NOMO-1 (cell line): Measurements from ENCODE around the gene PRKD1.

Experiments used
- DNase-seq, 2 experiments: peaks; one replicate each; lab custom pipeline; 2025; ENCODE audit not compliant: unreplicated experiment in 2 of 2; lab: John Stamatoyannopoulos, UW

PRKD1 gene

DNA sequence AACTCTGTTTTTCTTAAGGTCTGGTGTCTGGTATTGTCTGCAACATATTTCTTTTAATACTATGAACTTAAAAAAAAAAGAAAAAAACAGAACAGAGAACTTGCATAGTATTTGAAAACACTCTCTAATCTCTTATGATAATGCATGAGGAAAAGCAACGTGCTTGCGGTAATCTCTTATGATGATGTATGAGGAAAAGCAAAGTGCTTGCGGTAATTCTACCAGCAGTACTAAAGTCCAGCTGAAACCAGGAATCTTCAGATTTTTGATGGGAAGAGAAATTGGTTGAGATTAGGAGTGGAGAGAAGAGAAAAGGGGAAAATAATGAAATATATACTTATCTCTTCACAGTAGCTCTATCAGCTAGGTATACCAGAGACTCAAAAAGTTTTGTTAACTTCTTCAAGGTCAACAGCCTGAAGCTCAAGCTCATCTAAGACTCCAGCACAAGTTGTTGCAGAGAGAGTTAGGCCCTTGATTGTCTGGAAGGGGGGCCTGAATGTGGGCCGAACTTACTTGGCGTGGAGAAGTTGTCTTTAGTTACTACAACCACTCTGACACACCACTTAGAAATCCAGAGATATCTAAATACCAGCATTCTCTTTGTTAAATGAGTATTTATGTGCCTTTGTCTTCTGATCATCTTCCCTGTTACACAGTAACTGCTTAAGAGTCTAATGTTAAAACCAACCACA is 240.4 kb downstream of the PRKD1 start:
- DNase-seq: no peak

DNA sequence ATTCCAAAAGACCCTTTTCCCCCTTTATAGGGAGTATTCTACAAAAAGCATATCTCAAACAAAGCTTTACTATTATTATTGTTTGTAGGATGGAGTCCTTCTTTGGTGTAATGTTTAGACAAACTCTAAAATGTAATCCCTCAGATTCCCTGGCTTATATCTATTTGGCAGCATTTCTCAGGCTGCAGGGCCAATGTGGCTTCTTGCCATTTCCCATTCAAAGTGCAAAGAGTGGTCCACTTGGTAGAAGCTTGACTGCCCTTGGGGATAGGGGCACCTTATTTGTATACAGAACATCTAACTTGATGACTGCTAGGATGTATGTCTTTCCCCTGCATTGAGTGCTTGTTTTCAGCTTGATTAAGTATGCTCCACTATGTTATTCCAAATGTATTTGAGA is 242.7 kb downstream of the PRKD1 start:
- DNase-seq: no peak

DNA sequence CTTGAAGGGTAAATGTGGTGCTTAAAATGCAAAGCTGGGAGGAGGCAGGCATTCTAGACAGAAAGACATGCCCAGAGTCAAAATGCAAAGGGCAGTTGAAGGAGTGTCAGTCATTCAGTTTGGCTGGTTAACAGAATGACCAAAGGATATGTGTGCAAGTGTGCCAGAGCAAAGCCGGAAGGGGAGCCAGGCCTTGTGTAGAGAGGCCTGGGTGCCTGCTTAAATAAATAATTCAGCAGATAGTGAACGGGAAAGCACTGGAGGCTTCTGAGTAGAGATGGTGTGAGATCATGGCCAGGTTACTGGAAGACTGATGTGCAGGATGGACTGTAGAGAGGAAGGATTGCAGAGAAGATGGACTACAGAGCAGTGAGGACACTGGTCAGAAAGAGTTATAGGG is 244.9 kb downstream of the PRKD1 start:
- no peak for DNase-seq

DNA sequence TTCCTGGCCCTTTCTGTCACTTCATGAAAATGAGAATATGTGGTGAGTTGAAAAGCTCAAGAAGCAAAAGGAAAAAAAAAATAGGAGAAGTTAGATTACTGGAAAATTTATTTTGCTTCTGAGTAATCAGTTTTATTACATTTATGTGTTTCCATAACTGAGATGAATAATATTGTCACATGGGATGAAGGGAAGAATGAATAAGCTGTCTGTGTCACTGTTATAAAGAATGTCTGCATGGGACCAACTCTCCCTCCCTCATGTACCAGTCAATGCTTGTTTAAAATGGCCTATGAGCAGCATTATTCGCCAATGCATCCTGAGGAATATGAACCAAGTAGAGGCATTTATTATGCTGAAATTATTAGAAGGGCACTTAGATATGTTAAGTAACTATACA is 246.3 kb downstream of the PRKD1 start:
- no peak for DNase-seq

DNA sequence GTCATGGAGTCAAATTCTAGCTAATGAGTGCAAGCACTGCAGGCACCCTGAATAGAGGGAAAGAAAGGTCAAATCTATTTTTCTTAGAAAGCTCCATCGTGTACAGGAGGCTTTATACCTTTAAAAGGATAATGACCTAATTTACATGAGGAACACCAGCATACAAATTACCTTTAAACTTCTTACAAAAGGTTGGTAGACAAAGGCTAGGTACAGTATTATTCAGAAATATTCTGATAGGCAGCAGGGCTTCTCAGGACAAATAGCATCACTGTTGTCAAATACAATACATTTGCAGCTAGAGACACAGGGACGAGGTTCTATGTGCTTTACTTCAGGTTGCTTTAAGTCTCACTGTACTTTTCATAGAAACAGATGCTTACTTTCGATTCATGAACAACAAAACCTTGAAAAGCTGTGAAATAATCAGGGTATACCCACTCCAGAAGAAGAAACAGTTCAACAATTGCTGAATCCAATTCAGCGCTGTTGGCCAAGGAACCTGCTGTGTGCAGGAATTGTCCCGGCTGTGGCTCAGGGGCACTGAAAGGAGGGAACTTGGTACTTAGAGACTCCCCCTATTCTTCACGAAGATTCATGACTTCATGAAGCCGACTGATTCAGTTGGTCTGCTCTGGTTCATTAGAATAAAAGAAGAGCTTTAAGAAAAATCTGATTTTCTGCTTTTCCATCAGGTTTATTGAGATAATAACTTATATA is 252.9 kb downstream of the PRKD1 start:
- no peak for DNase-seq

DNA sequence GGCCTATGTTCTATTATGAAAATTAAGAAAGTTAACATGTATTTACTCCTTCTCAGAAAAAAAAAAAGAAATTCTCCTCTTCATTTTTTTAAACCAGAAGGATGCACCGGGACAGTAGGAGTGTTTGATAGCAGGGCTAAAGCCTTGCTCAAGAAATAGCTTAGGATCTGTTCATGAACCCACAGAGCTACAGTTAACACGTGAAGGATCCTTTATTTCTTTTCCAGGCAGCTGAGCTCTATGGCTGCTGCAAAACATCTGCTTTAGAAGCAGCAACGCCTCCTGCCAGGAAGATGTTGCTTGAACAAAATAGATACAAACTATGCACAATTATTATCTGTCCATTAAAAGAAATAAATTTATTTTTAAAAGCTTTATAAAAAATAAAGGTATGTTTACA is 254.8 kb downstream of the PRKD1 start:
- no peak for DNase-seq

DNA sequence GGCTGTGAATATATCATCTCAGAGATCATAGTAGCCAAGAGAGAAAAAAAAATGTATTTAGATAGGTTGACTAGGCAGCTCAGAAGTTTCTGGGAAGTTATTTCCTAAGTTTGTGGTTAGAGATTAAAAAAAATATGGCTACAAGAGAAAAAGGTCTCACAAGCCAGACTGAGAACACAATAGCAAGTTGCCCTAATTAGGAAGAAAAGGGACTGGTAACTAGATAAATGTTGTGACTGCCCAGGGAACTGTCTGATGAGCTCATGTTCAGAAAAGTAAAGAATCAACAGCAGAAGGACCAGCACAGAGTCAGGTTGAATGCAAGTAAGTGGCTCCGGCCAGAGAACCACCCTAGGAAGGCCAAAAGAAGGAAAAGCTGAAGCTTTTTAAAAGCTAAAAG is 256.6 kb downstream of the PRKD1 start:
- DNase-seq: no peak

DNA sequence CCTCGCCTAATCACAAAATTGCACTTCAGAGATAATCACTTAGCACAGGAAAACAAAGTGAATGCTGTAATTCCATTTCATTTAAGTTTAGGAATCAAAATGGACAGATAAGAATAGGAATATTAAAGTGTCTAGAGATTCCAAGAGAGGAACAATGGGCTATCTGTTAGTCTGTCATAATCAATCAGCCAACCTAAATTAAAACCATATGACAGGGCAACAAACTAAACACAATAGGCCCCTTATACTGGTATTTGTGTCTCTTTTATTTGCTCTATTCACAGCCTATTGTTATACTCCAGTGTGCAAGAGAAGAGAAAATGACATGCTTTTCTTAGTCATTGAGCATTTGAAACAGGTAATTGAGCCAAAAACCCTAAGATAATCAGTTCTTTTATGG is 259.4 kb downstream of the PRKD1 start:
- no peak for DNase-seq

DNA sequence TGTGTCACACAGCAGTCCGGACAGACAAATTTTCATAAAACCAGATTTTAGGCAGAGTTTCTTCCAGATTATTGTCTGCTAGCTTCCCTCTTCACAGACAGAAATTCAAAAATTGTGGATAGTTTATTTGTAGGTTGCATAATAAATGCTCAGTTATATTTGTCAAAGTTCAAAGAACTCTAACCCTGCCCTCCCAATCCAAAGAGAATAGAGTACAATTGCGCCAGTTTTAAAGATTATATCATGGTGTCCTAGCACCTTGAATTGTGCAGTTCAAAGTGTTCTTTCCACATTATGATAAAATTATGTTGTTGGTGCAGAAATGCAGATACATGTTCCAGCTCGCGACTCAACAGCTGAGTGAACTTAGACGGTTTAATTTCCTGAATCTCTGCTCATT is 263.1 kb downstream of the PRKD1 start:
- no peak for DNase-seq

DNA sequence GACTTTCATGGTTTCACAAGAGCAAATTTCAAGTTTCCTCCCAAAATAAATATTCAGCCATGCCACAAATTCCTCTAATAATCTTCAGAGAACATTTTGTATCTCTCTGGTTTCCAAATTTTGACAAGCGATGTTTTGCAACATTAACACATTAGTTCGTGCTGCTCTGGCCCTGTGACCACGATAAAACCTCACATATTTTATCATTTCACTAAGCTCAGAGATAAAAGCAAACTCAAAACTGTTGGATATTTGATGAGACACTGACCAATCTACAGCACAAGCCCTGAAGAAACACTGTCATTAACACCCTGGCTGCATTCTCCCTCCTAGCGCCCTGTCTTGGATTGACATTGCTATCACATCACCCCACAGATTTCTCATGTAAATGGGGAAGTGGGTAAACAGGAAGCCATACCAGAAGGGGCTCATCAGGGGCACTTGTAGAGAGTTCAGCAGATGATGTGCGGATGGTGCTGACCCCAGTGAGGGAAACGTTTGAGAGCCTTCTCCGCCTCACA is 264.3 kb downstream of the PRKD1 start:
- no peak for DNase-seq

DNA sequence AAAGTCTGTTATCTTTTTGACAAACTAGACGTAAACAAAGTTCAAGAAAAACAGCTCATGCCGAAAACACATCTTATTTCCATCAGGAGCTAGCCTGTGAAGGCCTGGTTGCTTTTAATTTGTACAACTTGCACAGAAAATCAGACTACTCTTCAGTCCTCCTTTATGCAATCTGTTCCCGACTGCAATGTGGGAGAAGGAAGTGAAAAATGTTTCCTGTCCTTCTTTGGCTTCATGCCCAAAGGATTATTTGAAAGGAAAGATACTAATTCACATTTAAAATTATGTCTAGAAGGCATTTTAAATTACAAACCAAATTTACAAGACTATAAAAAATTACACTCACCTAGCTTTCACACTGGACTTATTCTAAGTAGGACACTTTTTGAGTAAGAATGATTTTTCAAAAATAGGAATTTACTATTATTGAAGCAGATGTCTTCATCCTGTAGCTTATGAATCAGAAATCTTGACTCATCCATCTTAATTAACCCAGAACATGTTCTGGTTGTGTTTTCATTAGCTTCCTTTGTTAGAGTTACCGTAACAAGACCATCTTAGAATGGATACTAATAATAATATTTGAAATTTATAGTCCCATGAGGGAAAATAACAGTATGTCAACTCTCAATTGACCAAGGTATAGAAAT is 272.6 kb downstream of the PRKD1 start:
- no peak for DNase-seq

DNA sequence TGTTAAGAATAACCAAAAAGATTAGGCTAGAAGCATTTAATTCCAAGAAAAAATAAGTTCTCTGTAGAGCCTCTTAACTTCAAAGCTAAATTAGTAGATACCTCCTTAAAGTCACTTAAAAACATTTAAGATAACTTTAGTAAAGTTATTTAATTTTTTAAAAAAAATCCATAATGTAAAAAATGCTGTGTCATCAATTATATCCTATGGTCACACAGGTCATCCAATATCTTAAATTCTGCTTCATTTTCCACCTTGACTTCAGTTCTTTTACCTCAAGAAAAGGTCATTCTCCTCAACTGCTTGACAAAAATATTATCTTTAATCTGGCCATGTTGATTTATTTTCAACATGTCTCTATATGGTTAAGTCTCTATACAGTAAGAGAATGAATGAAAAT is 274.3 kb downstream of the PRKD1 start:
- no peak for DNase-seq

DNA sequence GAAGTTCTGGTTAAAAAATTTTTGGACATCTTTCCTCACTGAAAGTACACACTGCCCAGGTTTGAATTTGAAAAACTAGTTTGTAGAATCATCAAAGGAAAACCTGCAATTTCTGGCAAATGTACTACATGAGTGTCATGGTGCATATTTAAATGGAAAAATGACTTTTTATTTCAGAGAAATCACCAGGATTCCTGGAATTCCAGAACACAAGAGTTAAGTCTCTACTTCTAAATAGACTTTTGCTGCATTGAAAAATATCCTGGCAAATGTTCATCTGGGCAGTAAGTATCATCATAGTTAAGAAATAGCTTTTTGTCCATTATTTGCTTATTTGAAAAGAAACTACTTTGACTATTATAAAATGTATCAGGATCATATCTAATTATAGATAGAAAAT is 275.1 kb downstream of the PRKD1 start:
- DNase-seq: no peak

DNA sequence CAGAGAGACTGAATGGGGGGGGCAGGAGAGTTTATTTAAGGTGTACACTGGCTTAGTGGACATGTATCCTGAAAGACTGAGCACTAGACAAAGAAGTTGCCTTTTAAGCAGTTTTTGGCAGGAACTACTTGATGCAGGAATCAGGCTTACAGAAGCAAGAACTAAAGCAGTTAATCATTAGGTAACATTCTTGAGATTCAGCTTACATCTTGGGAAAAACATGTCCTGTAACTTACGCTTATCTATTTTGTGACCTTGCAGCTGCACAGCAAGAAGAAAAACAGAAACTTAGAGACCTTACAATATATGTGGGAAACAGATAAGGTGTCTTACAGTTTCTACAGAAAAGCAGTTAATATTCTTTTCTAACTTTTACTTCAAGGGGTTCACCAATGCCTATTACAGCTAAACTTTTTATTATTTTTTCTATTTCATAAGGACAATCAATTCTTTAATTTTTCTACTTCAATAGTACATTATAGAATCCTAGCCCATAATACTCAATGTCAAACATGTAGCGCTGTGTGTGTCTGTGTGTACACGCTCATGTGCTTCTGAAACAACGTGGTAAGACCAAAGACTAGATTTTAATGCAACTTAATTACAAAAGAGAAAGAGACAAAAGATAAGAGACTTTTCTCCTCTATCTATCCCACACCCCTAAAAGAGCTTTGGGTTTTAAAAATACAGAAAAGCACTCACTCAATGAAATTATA is 276.9 kb downstream of the PRKD1 start:
- DNase-seq: no peak

DNA sequence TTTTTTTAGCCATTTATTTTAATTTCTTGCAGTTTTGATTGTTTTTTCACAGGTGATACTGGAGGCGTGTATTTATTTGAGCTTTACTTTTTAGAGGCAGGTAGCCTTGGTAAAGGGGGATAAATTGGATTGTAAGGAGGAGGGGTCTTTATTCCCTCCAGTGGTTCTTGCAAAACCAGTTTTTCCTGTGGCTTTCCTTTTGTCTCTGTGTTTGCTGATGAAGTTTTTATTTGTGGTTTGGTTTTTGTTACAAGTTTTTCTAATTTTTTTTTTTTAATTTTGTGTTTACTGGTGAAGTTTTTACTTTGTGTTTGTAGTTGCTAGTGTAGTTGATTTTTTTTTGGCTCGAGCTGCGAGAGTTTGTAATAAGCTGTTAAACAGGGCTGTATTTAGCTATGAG is 278.5 kb downstream of the PRKD1 start:
- no peak for DNase-seq

DNA sequence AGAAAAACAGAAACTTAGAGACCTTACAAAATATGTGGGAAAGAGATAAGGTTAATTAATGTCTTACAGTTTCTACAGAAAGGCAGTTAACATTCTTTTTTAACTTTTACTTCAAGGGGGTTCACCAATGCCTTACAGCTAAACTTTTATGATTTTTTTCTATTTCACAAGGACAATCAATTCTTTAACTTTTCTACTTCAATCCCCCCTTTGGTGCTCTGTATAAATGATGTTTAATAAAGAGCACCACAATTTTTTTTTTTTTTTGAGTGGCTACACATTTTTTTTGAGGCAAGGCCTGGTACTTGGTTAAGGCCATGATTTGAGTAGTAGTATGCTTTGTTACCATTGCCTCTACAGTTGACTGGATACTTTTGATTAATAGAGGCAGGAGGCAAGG is 279.6 kb downstream of the PRKD1 start:
- DNase-seq: no peak

DNA sequence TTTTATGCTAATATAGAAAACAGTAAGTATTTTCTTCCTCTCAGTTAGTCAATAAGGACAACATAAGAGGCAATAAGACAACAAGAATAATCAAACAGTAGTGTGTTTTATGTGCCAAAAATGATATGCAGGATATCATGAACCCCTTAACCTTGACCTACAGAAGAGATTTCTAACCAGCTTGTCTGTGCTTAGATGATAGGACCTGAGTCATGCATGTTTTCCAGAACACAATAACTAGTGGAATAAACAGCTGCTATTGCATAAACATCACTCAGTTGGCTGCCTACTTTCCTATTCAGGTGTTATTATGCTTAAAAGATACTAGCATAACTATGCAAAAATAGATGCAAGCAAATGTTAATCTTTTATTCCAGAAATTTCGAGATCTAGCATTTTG is 282.5 kb downstream of the PRKD1 start:
- no peak for DNase-seq

DNA sequence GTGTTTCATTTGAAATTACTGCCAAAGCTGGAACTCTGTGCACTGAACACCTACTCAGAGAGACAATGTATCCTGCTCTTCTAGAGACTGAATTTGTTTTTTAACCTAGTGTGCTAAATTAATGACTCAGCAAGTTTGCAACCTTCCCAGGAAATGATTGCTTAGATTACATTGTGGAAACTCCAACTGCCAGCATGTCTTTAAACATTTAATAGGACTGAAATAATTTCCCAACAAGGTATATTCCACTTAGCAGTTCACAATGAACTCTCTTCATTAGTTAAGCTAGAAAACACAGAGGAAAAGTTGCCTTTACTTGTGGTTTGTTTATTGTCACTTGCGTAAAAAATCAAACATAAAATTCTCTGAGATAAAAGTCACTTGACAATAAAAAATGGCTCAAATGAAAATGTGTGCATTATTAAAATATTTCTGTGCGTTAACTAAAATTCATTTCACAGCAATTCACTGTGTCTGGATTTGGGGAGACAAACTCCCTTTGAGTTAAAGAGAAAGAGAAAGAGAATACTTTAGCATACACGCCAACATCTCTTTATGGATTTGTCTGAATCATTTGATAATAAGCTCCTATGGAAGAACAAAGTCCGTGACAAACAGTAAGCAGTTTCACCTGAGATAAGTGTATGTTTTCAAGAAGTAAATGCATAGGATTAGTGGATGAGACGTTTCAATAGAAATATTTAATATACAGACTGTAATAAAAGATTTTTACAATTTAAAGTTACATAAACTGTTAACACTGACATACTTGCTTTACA is 284.0 kb downstream of the PRKD1 start:
- no peak for DNase-seq

DNA sequence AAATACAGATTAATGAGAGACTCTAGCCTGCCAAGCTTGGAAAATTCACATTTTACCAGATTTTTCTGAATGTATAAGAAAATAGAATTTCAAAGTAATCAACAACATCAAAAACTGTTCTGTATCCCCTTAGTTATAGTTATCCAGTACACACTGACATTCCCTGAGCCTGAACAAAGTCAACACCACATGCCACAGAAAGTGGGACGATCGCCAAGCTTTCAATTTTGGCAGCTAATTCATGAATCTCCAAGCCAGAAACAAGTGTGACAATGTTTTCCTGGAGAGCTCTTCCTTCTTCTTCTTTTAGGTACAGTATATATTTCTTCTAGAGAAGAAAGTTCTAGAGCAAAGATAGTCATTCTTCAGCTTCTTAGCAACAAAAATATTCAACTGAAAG is 290.2 kb downstream of the PRKD1 start:
- no peak for DNase-seq

DNA sequence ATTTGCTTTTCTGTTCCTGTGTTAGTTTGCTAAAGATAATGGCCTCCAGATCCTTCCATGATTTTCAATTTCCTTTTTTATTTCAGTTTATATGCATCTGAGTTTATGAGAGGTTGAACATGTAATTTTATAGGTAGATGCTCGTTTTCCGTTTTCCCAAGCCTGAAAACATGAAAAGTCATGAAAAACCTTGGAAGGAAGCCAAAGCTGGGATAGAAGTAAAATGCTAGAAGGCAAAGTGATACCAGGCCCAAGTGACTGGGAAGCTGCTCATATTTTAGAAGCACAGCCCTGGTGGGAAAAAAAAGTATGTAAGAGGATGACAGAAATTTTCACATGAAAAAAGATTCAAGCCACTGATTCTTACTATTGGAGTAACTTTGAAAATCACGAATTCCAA is 290.8 kb downstream of the PRKD1 start:
- DNase-seq: no peak
